K562 (cell line): ENCODE data around the gene DCP2. TPM values are rescaled to one million over a fixed set of nuclear protein-coding genes. Genes with fewer than 3 reads are reported as not detected.

Experiments used
- ATAC-seq: fragments of 200-7000 bp; cut with Tn5 transposase; 3 replicates; pipeline ENCODE4 v1.9.1; 2020; ENCODE audit warnings: moderate library complexity
- BruUV-seq: library from RNA; stranded (reverse); fragments of 400-500 nt; replicated peaks from 2 replicates; lab custom pipeline; 2021; lab: Mats Ljungman, UMichigan
- CTCF ChIA-PET: fragments of 300-600 bp; formaldehyde crosslinking; extraction: SDS; loops from one replicate; lab custom pipeline; 2021; ENCODE audit warnings: low intra/inter-chr PET ratio; lab: Yijun Ruan, JAX
- POLR2A ChIA-PET: fragments of 300-600, 350-650 bp; sonication (Branson Sonifier 250); formaldehyde crosslinking; extraction: SDS; loops from one replicate; lab custom pipeline; 2021; ENCODE audit warnings: antibody characterized with exemption, inconsistent platforms; lab: Yijun Ruan, JAX
- DNase-seq, 4 experiments: peaks; one replicate each; pipeline versions ENCODE4 v3.0.0 to v3.0.0-alpha.2; 2011 to 2018; ENCODE audit warnings: low spot score in 3 of 4, mixed read lengths in 3 of 4; ENCODE audit errors: extremely low read depth in 1 of 4
- FAIRE-seq: peaks from 2 replicates; lab custom pipeline; 2011; peaks lifted over from hg19 to GRCh38; lab: Jason Lieb, UNC
- H2AFZ ChIP-seq: 2 replicates; pipeline ENCODE4 v1.6.0; 2011; ENCODE audit warnings: low read depth, low read length, control low read depth, inconsistent platforms
- H3K27ac ChIP-seq: fragments of 200-600 bp; 3 replicates; pipeline ENCODE4 v1.8.0; 2011; ENCODE audit warnings: low read depth, mild to moderate bottlenecking, control low read depth, inconsistent platforms, low read length, moderate library complexity, mixed read lengths; ENCODE audit errors: extremely low read depth
- H3K27me3 ChIP-seq, 2 experiments: fragments of 300-600 bp in 1 of 2; 2 replicates in 1 of 2; 3 replicates in 1 of 2; pipeline versions ENCODE4 v1.6.0 to v1.8.0; 2011; ENCODE audit warnings: inconsistent platforms in 2 of 2, low read length in 2 of 2, mild to moderate bottlenecking in 1 of 2, mixed read lengths in 1 of 2, moderate library complexity in 1 of 2; ENCODE audit not compliant: control insufficient read depth in 2 of 2, insufficient read depth in 2 of 2
- H3K36me3 ChIP-seq: fragments of 300-600 bp; 3 replicates; pipeline ENCODE4 v1.8.0; 2011; ENCODE audit warnings: mild to moderate bottlenecking, low read length, inconsistent platforms; ENCODE audit not compliant: control insufficient read depth, insufficient read depth
- H3K4me1 ChIP-seq, 2 experiments: fragments of 200-600 bp in 1 of 2; replicated peaks in 1 of 2; 2 replicates in 1 of 2; 3 replicates in 1 of 2; pipeline versions ENCODE4 v1.5.1 to v1.8.0; 2011; ENCODE audit warnings: inconsistent platforms in 2 of 2, low read length in 2 of 2, mild to moderate bottlenecking in 1 of 2, mixed read lengths in 1 of 2, moderate library complexity in 1 of 2; ENCODE audit not compliant: control insufficient read depth in 2 of 2, insufficient read depth in 2 of 2
- H3K4me2 ChIP-seq: 2 replicates; pipeline ENCODE4 v1.6.1; 2011; ENCODE audit warnings: low read length, control low read depth, inconsistent platforms, mixed read lengths; ENCODE audit not compliant: insufficient read depth
- H3K4me3 ChIP-seq: fragments of 200-600 bp; sonication (generic), shearing (Covaris generic); 2 replicates; pipeline ENCODE4 v1.5.1; 2016; ENCODE audit warnings: control low read depth, inconsistent platforms
- H3K79me2 ChIP-seq: fragments of 200-600 bp; 3 replicates; pipeline ENCODE4 v1.8.0; 2011; ENCODE audit warnings: low read length, inconsistent platforms; ENCODE audit not compliant: control insufficient read depth, insufficient read depth
- H3K9ac ChIP-seq, 2 experiments: 2 replicates each; pipeline versions ENCODE4 v1.6.0 to v1.6.1; 2011; ENCODE audit warnings: low read depth in 2 of 2, low read length in 2 of 2, control low read depth in 1 of 2, inconsistent platforms in 1 of 2, mild to moderate bottlenecking in 1 of 2, mixed read lengths in 1 of 2; ENCODE audit not compliant: insufficient read depth in 1 of 2
- H3K9me1 ChIP-seq: one replicate; pipeline ENCODE4 v1.6.0; 2011; ENCODE audit warnings: inconsistent platforms, mild to moderate bottlenecking, low read length, moderate library complexity; ENCODE audit not compliant: control insufficient read depth, insufficient read depth
- H3K9me3 ChIP-seq: replicated peaks from 2 replicates; pipeline ENCODE4 v1.5.1; 2011; ENCODE audit warnings: low read depth, low read length, inconsistent platforms; ENCODE audit not compliant: control insufficient read depth, insufficient read depth
- H4K20me1 ChIP-seq: replicated peaks from 2 replicates; pipeline ENCODE4 v1.6.1; 2011; ENCODE audit warnings: low read length, inconsistent platforms, mixed read lengths; ENCODE audit not compliant: control insufficient read depth, insufficient read depth
- ATF3 ChIP-seq, 2 experiments: fragments of 450-650 bp in 1 of 2; sonication (generic) in 1 of 2; formaldehyde crosslinking in 1 of 2; IDR thresholded peaks in 1 of 2; conservative IDR thresholded peaks in 1 of 2; 2 replicates each; pipeline versions ENCODE4 v1.6.1 to v1.8.1; 2016 to 2023; ENCODE audit warnings: mild to moderate bottlenecking in 2 of 2, moderate library complexity in 2 of 2, inconsistent platforms in 1 of 2, missing genetic modification reagents in 1 of 2
- CEBPB ChIP-seq: fragments of 450-650 bp; IDR thresholded peaks from 2 replicates; pipeline ENCODE4 v1.6.1; 2016; ENCODE audit warnings: missing genetic modification characterization, missing compliant biosample characterization
- CEBPG ChIP-seq, 3 experiments: fragments of 200-800 bp in 1 of 3; sonication (Bioruptor generic) in 1 of 3; sonication (generic) in 1 of 3; formaldehyde crosslinking in 1 of 3; IDR thresholded peaks in 2 of 3; conservative IDR thresholded peaks in 1 of 3; 2 replicates each; pipeline versions ENCODE4 v1.6.1 to v1.8.0; 2016 to 2022; ENCODE audit warnings: missing compliant biosample characterization in 2 of 3, missing genetic modification characterization in 2 of 3, mild to moderate bottlenecking in 1 of 3, missing genetic modification reagents in 1 of 3
- RBFOX2 ChIP-seq: fragments of 200-400 bp; formaldehyde crosslinking; IDR thresholded peaks from 2 replicates; pipeline ENCODE4 v1.6.1; 2017; ENCODE audit warnings: low read depth, mild to moderate bottlenecking, low read length, moderate library complexity
- WGBS: fragments of 100-300 bp; shearing (Covaris generic); methylation state at CpG from one replicate; pipeline ENCODE4 v1.1.6; 2016; ENCODE audit warnings: low coverage, mixed read lengths; ENCODE audit not compliant: insufficient coverage; ENCODE audit errors: missing lambda C conversion rate; 5-methylcytosine and 5-hydroxymethylcytosine counted together
- in situ Hi-C: fragments of 300-500 bp; cut with MboI; formaldehyde crosslinking; loops from 4 replicates; pipeline ENCODE4 v1.15.0; 2018; ENCODE audit warnings: inconsistent platforms, mixed read lengths
- intact Hi-C: fragments of 100-400 bp; cut with micrococcal nuclease; formaldehyde crosslinking; loops from 2 replicates; pipeline ENCODE4 v1.14.2; 2022
- polyA plus RNA-seq, 8 experiments: library from polyadenylated mRNA; depleted of rRNA in 4 of 8; stranded (reverse) in 5 of 8; unstranded in 3 of 8; fragments of >200 nt; fragmentation: Nextera tagmentation in 2 of 8; fragmentation: Illumina TruSeq in 1 of 8; extraction: Ambion mirVana in 2 of 8; extraction: Trizol in 1 of 8; gene quantifications; 2 replicates each; pipeline versions ENCODE4 v1.2.1 to v1.2.3, GENCODE V29; 2011 to 2014; ENCODE audit warnings: inconsistent platforms in 1 of 8, missing spikeins in 1 of 8
- total RNA-seq, 7 experiments: library from RNA; depleted of rRNA in 6 of 7; stranded (reverse); fragments of >200 nt in 6 of 7; fragmentation: Illumina TruSeq in 2 of 7; extraction: Trizol in 2 of 7; gene quantifications; 2 replicates each; pipeline versions ENCODE4 v1.2.1 to v1.2.3, GENCODE V29; 2011 to 2021; ENCODE audit warnings: low replicate concordance in 1 of 7

DCP2 gene
- total and polyA plus RNA-seq, 9 of the 15 experiments (the other 6 are each of a cell fraction or from before 2014, with no cell fraction given): 25.9 to 109 (median 46.7) TPM

- Histone ChIP-seq H3K9ac (peak overlapping the region in 1 of 2 experiments; percentile 13; a peak in 1 of 4 replicates), H3K9me3 (no peaks in the 10 kb centered on the region), H3K4me3 (no peak overlapping the region), H3K27me3 (no peaks in the 10 kb centered on the region), H3K79me2 (no peaks in the 10 kb centered on the region), H3K4me1 (peaks cover 4 to 26% of the 10 kb centered on the region in 2 experiments; a peak in 3 of 5 replicates), H3K27ac (no peak overlapping the region), H2AFZ (peak overlapping the region; percentile 99), H3K4me2 (no peak overlapping the region), H3K9me1 (no peaks in the 10 kb centered on the region), H4K20me1 (no peaks in the 10 kb centered on the region), H3K36me3 (no peaks in the 10 kb centered on the region)
- BruUV-seq: no TSS peak
- ATAC-seq: no peak
- no peak for DNase-seq
- no peak for FAIRE-seq
- intact Hi-C loops: no loop called here
- TF ChIP-seq RBFOX2 (no peak), ATF3 (IDR thresholded peaks at IDR 0.05) (peak; percentile 52), ATF3 (CRISPR knock-in tag; conservative IDR thresholded peaks at IDR 0.05) (no peak), CEBPB (peak; percentile 10; the same call in 1 of the 2 replicates), CEBPG (CRISPR knock-in tag; IDR thresholded peaks at IDR 0.05) (peak; percentile 30; the same call in 1 of the 2 replicates), CEBPG (tag; conservative IDR thresholded peaks at IDR 0.05 in 1 of 2, IDR thresholded peaks at IDR 0.05 in 1 of 2) (peak in 1 of 2 experiments; percentile 34; a peak in 1 of 4 replicates)
- CTCF ChIA-PET: no interaction called here
- in situ Hi-C loops: no loop called here
- POLR2A ChIA-PET: interaction anchor here (0.6 to 1.5 kb wide), 6 partner anchors 9 to 106 kb away, joined by 3 to 7 read pairs (median 3); partner anchors contain the start of gene DCP2
- WGBS: 86% methylated on average over 6 of the region's 6 CpGs
These were observed 9.0 kb upstream of the DCP2 start for GRCh38 chr5:112967520-112968083.
